Melanocyte of skin (primary cell): ENCODE measurements around the gene RHBDF2. TPM values are rescaled to one million over a fixed set of nuclear protein-coding genes. Genes with fewer than 3 reads are reported as not detected.

ENCODE experiments used
- total RNA-seq, 2 donors: library from RNA; depleted of rRNA; stranded (reverse); fragments of >200 nt; gene quantifications; 2 replicates each; pipeline ENCODE4 v1.2.3, GENCODE V29; 2012

Gene RHBDF2
- total RNA-seq, result 10 to 100 TPM; 19.6 to 27.0 TPM

DNA sequence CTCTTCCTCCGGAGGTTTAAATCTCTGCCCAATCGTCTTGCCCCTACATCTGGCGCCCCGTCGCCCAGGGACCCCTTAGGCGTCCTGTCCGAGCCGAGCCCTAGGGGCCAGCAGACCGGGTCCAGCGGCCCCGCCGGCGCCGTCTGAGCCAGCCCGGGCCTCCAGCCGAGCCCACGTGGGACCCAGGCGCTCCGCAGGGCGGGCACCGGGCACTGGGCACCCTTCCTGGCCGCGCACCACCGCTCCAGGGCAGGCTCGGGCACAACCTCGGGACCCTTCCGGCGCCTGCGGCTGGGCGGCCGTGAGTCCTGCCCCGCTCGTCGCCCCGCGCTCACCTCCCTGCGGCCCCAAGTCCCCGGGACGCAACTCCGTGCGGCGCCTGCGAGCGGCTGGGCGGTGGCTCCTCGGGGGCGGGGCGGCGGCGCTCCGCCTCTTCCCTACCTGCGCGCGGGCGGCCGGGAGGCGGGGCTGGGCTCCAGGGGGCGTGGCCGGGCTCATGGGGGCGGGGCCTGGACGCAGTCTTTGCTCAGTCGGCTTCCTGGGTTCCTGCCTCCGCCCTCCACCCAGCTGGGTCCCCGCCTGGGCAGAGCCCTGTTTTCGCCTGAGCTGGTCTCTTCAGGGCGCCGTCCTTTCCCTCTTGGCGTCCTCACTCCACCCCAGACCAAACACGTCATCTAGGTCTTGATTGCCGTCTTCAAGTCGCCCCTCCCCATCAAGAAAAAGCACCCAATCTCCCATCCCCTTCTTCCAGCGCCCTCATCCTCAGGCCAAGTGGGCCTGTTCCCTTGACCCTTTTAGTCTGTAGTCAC, at the start of gene RHBDF2:
RHBDF2 (minus strand) TSS at position 406 of the 809 bp plus-strand sequence. CDS start 19,899 bp downstream, outside the sequence.

DNA sequence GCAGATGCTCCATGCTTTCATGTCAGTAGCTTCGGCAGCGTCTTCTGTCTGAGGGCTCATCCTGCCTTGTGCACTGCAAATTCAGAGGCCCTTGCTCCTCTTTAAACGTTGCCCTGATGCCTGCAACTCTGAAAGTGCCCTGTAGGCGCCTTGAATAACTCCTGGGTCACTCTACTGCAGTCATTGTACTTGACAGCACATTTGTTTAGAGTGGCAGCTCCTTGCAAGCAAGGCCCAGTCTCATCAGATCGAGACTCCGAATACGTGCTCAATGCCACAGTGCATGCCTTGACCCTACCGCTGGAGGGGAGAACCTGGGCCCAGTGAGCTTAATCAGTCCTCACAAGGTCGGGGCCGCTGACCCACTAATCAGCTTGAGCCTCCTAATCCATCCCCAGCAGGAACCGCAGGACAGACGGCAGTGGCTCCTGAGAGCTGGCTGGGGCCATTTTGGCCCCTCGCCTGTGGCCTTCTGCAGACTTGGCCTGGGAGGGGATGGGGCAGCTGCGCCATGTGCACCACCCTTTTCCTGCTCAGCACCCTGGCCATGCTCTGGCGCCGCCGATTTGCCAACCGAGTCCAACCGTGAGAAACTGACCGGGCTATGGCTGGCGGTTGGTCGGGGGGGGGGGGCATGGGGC, 38.5 kb upstream of the RHBDF2 start, which contains the start of gene PRCD:
PRCD (plus strand) TSS at position 414 of the 641 bp plus-strand sequence; CDS start at position 512, 98 bp downstream.

DNA sequence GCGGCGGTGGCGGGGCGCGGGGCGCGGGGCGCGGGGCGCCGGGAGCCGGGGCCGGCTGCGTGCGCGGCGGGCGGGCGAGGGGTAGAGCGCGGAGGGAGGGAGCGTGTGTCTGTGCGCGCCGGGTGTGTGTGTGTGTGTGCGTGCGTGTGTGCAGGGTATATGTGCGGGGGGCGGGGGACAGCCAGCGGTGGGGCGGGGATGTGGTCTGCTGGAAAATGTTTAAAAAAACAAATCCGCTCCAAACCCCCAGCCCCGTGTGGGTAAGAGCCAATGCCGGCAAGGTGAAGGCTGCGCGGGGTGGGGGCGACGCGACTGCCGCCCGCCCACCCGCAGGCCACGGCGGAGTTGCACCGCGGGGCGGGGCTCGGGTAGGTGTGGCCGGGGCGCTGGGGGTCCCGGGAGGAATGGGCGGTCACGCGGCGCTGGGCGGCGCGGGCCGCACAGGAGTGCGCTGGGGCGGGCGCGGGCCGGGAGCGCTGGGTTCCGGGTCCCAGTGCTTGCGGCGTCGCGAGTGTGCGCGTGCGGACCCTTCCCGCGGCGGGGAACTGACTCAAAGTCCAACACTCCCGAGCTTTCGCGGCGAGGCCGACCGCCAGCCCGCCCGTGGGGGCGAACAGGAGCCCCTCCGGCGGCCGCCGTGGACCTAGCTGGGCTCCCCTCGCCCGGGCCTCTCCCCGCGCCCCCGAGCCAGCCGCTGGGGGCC, 36.5 kb upstream of the RHBDF2 start, which contains the start of gene CYGB:
CYGB (minus strand) TSS at position 132 of the 703 bp plus-strand sequence. CDS start 167 bp downstream, outside the sequence.

DNA sequence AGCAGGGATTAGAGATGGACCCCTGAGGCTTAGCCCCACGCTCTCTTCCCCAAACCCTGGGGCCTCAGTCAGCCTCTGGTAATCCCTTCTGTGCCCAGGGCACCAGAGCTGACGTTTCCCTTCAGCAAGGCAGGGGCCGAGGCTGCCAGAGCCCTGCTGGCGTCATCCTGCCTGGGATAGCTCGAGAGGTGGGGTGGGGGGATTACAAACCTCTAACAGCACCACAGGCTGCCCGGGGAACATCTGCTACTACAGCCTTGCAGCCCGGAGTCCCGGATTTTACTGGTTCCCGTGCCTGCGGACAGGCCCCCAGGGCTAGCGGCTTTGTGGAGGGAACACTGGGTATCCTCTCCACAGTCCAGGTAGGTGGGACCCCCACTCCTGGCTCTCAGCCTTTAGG, 33.9 kb downstream of the RHBDF2 start, which contains the start of gene AANAT:
AANAT (plus strand) TSS at position 238 of the 400 bp plus-strand sequence. CDS start 1,144 bp downstream, outside the sequence.

DNA sequence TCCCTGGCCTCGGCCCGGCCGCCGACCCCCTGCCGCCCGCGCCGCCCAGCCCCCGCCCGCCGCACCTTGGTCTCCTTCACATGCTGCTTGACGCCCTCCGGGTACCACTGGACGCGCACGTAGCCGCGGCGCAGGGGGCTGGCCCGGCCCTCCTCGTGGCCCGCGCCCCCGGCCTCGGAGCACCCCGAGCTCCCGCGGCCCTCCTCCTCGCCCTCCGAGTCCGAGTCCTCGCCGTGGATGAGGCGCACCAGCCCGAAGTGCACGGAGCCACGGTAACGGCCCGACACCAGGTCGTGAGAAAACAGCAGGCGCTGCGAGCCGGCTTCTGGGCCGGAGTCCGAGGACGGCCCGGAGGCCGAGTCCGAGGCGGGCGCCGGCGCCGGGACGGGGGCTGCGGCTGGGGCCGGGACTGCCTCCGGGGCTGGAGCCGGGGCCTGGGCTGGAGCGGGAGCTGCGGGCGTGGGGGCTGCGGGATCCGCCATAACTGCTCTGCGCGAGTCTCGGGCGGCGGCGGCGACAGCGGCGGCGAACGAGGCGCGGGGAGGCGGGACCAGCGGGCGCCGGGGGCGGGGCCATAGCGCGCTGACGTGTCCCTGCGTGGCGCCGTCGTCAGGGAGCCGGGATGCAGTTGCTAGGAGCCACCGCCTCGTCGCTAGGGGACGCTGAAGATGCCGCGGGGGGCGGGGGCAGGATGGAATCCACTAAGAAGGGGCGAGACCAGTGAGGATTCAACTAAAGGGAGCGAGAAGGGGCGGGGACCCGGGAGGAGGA, 48.4 kb downstream of the RHBDF2 start, which contains the start of gene UBE2O:
UBE2O (minus strand) TSS at position 493 of the 771 bp plus-strand sequence; CDS start at position 482, 11 bp downstream.

Other genes with a start within 250 kb of the RHBDF2 start
- gene UBALD2, start 236.1 kb downstream of the RHBDF2 start, total RNA-seq, result 10 to 100 TPM in 1 of 2 donors, 1 to 10 TPM in 1; 5.9 to 15.3 TPM
- gene QRICH2, start 193.1 kb downstream of the RHBDF2 start, total RNA-seq, result 1 to 10 TPM; 1.0 to 1.3 TPM
- 10 to 100 TPM; 37.9 to 61.6 TPM for gene PRPSAP1, start 147.5 kb downstream of the RHBDF2 start, total RNA-seq
- 10 to 100 TPM; 28.6 to 93.2 TPM for gene SPHK1, start 116.8 kb downstream of the RHBDF2 start, total RNA-seq
- 10 to 100 TPM; 31.0 to 31.7 TPM for gene UBE2O, start 48.3 kb downstream of the RHBDF2 start, total RNA-seq
- not detected for gene AANAT, start 33.8 kb downstream of the RHBDF2 start, total RNA-seq
- gene CYGB, start 36.3 kb upstream of the RHBDF2 start, total RNA-seq, result 100 to 1,000 TPM in 1 of 2 donors, 10 to 100 TPM in 1; 58.8 to 118 TPM
- gene PRCD, start 38.6 kb upstream of the RHBDF2 start, total RNA-seq, result 1 to 10 TPM; 6.7 to 8.6 TPM
- gene ST6GALNAC2, start 84.4 kb upstream of the RHBDF2 start, total RNA-seq, result 100 to 1,000 TPM in 1 of 2 donors, 10 to 100 TPM in 1; 64.3 to 149 TPM
- gene ST6GALNAC1, start 142.3 kb upstream of the RHBDF2 start, total RNA-seq, result not detected
- gene MXRA7, start 209.5 kb upstream of the RHBDF2 start, total RNA-seq, result 10 to 100 TPM; 51.6 to 52.9 TPM
- gene JMJD6, start 225.2 kb upstream of the RHBDF2 start, total RNA-seq, result 10 to 100 TPM; 10.3 to 24.3 TPM
- gene METTL23, start 225.4 kb upstream of the RHBDF2 start, total RNA-seq, result 10 to 100 TPM; 27.9 to 39.3 TPM
- gene SRSF2, start 235.9 kb upstream of the RHBDF2 start, total RNA-seq, result 100 to 1,000 TPM; 109 to 245 TPM
- 10 to 100 TPM; 17.3 to 29.3 TPM for gene MFSD11, start 236.7 kb upstream of the RHBDF2 start, total RNA-seq